Hepatocyte (in vitro differentiated cells): ENCODE data around the gene ZNF770. TPM values are rescaled to one million over a fixed set of nuclear protein-coding genes. Genes with fewer than 3 reads are reported as not detected.
A peak's percentile ranks its signal among the peaks of the same experiment; 100 is the strongest.

Experiments used
- DNase-seq: peaks from one replicate; pipeline ENCODE4 v3.0.0-alpha.2; 2016; ENCODE audit warnings: low spot score
- H2AFZ ChIP-seq: fragments of 200-600 bp; sonication (generic); 2 replicates; pipeline ENCODE4 v1.6.0; 2016; ENCODE audit warnings: antibody characterized with exemption, mild to moderate bottlenecking
- H3K27ac ChIP-seq: fragments of 200-600 bp; sonication (generic); 2 replicates; pipeline ENCODE4 v1.5.1; 2016; ENCODE audit warnings: mild to moderate bottlenecking
- H3K27me3 ChIP-seq: fragments of 200-600 bp; sonication (generic); 2 replicates; pipeline ENCODE4 v1.6.1; 2016
- H3K36me3 ChIP-seq: fragments of 200-600 bp; sonication (generic); replicated peaks from 2 replicates; pipeline ENCODE4 v1.5.1; 2016; ENCODE audit warnings: low read depth; ENCODE audit not compliant: insufficient read depth
- H3K4me1 ChIP-seq: fragments of 200-600 bp; sonication (generic); 2 replicates; pipeline ENCODE4 v1.5.1; 2016; ENCODE audit warnings: mild to moderate bottlenecking, moderate library complexity; ENCODE audit not compliant: insufficient read depth
- H3K4me2 ChIP-seq: fragments of 200-600 bp; sonication (generic); 2 replicates; pipeline ENCODE4 v1.6.0; 2016
- H3K4me3 ChIP-seq: fragments of 200-600 bp; sonication (generic); 2 replicates; pipeline ENCODE4 v1.5.1; 2016; ENCODE audit warnings: mild to moderate bottlenecking
- H3K79me2 ChIP-seq: fragments of 200-600 bp; sonication (generic); 2 replicates; pipeline ENCODE4 v1.6.0; 2017; ENCODE audit warnings: mild to moderate bottlenecking
- H3K9me2 ChIP-seq: fragments of 200-600 bp; sonication (generic); replicated peaks from 2 replicates; pipeline ENCODE4 v1.6.0; 2017; ENCODE audit warnings: mild to moderate bottlenecking; ENCODE audit not compliant: insufficient read depth
- H3K9me3 ChIP-seq: fragments of 200-600 bp; sonication (generic); 2 replicates; pipeline ENCODE4 v1.5.1; 2016; ENCODE audit warnings: low read depth, mild to moderate bottlenecking
- H4K20me1 ChIP-seq: fragments of 200-600 bp; sonication (generic); 2 replicates; pipeline ENCODE4 v1.6.0; 2016; ENCODE audit warnings: mild to moderate bottlenecking; ENCODE audit not compliant: insufficient read depth, poor library complexity, severe bottlenecking
- EZH2 ChIP-seq: fragments of 200-600 bp; sonication (generic); IDR thresholded peaks from 2 replicates; pipeline ENCODE4 v1.6.1; 2016; ENCODE audit warnings: antibody characterized with exemption, mild to moderate bottlenecking, borderline replicate concordance
- EZH2phosphoT487 ChIP-seq: fragments of 200-600 bp; sonication (generic); IDR thresholded peaks from one replicate; pipeline ENCODE4 v1.6.1; 2018; ENCODE audit warnings: antibody characterized with exemption, mild to moderate bottlenecking, low read depth, moderate library complexity; ENCODE audit not compliant: unreplicated experiment, severe bottlenecking
- WGBS: methylation state at CpG from one replicate; pipeline ENCODE4 v1.1.6; 2016; ENCODE audit warnings: low lambda C conversion rate; ENCODE audit errors: missing lambda C conversion rate; 5-methylcytosine and 5-hydroxymethylcytosine counted together
- polyA plus RNA-seq: library from polyadenylated mRNA; unstranded; fragments of >200 nt; fragmentation: Nextera tagmentation; extraction: Ambion mirVana; gene quantifications from 2 replicates; pipeline ENCODE4 v1.2.1, GENCODE V29; 2016
- total RNA-seq: library from RNA; depleted of rRNA; stranded (reverse); fragments of >200 nt; gene quantifications from 2 replicates; pipeline ENCODE4 v1.2.3, GENCODE V29; 2014
- TF ChIP-seq, protein P1 (sequence below): fragments of 200-600 bp; sonication (generic); IDR thresholded peaks from 2 replicates; pipeline ENCODE4 v1.5.1; 2016; ENCODE audit warnings: antibody characterized with exemption, mild to moderate bottlenecking; ENCODE audit not compliant: poor library complexity

Gene ZNF770, protein sequence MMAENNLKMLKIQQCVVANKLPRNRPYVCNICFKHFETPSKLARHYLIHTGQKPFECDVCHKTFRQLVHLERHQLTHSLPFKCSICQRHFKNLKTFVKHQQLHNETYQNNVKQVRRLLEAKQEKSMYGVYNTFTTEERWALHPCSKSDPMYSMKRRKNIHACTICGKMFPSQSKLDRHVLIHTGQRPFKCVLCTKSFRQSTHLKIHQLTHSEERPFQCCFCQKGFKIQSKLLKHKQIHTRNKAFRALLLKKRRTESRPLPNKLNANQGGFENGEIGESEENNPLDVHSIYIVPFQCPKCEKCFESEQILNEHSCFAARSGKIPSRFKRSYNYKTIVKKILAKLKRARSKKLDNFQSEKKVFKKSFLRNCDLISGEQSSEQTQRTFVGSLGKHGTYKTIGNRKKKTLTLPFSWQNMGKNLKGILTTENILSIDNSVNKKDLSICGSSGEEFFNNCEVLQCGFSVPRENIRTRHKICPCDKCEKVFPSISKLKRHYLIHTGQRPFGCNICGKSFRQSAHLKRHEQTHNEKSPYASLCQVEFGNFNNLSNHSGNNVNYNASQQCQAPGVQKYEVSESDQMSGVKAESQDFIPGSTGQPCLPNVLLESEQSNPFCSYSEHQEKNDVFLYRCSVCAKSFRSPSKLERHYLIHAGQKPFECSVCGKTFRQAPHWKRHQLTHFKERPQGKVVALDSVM
- total RNA-seq = 31.2 and 34.8 TPM in 2 replicates
- polyA plus RNA-seq = 32.6 and 32.8 TPM in 2 replicates

DNA sequence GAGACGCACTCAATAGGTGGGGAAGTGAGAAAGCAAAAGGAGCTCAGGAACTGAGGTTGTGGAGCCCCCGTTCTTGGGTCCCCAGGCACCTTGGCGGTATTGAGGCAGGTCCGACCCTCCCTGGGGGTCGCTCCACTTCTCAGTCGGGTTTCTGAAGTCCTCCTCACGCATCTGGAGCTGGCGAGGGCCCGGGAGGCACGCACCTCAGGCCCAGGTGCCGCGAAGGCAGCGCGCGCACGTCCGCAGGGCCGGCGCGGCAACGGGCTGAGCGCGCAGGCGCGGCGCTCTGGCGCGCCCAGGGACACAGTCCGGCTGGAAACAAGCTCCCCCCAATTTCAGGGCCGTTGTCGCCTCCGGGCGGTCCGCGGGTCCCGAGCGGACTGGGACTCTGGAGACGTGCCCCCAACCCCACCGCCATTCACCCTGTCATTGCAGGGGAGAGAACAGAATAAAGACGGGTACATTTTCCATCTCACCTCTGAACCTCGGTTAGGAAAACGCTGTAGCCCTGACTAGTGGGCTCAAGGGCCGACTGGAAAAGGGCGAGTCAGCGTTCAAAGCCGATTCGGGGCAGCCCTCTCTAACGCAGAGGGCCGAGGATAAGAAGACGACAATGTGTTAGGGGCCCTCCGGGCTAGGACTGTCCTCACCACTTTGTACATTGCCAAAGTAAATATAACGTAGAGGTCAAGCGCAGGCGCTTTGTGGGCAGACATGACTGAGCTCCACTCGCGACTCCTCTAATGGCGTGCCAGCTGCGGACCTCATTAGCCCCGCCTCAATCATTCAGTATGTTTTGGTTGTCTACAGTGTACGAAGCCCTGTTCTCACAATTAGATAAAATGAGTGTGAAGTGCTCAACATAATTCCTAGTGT is at the start of gene ZNF770:
TSS of gene ZNF770 (minus strand) at position 261 of the 876 bp plus-strand sequence. CDS start 4,853 bp downstream, outside the sequence.
- peak within 1 kb of the TSS; percentile 94 for H3K4me3 ChIP-seq
- no peaks in the 10 kb centered on the region for H3K27me3 ChIP-seq
- H2AFZ ChIP-seq = peak within 1 kb of the TSS; percentile 100
- H3K4me1 ChIP-seq = peaks cover 21% of the 10 kb centered on the region
- TF ChIP-seq, protein P1, sequence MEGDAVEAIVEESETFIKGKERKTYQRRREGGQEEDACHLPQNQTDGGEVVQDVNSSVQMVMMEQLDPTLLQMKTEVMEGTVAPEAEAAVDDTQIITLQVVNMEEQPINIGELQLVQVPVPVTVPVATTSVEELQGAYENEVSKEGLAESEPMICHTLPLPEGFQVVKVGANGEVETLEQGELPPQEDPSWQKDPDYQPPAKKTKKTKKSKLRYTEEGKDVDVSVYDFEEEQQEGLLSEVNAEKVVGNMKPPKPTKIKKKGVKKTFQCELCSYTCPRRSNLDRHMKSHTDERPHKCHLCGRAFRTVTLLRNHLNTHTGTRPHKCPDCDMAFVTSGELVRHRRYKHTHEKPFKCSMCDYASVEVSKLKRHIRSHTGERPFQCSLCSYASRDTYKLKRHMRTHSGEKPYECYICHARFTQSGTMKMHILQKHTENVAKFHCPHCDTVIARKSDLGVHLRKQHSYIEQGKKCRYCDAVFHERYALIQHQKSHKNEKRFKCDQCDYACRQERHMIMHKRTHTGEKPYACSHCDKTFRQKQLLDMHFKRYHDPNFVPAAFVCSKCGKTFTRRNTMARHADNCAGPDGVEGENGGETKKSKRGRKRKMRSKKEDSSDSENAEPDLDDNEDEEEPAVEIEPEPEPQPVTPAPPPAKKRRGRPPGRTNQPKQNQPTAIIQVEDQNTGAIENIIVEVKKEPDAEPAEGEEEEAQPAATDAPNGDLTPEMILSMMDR = no peak
- TF ChIP-seq EZH2phosphoT487 (no peak), EZH2 (no peak)
- H3K79me2 ChIP-seq = peaks cover 47% of the 10 kb centered on the region
- 2% methylated on average over 60 of the region's 60 CpGs for WGBS
- peak within 1 kb of the TSS; percentile 100 for H3K27ac ChIP-seq
- no peaks in the 10 kb centered on the region for H4K20me1 ChIP-seq
- no peaks in the 10 kb centered on the region for H3K9me3 ChIP-seq
- H3K4me2 ChIP-seq = peak within 1 kb of the TSS; percentile 80
- H3K36me3 ChIP-seq = no peaks in the 10 kb centered on the region
- no peaks in the 10 kb centered on the region for H3K9me2 ChIP-seq
- DNase-seq = peak; percentile 93

DNA sequence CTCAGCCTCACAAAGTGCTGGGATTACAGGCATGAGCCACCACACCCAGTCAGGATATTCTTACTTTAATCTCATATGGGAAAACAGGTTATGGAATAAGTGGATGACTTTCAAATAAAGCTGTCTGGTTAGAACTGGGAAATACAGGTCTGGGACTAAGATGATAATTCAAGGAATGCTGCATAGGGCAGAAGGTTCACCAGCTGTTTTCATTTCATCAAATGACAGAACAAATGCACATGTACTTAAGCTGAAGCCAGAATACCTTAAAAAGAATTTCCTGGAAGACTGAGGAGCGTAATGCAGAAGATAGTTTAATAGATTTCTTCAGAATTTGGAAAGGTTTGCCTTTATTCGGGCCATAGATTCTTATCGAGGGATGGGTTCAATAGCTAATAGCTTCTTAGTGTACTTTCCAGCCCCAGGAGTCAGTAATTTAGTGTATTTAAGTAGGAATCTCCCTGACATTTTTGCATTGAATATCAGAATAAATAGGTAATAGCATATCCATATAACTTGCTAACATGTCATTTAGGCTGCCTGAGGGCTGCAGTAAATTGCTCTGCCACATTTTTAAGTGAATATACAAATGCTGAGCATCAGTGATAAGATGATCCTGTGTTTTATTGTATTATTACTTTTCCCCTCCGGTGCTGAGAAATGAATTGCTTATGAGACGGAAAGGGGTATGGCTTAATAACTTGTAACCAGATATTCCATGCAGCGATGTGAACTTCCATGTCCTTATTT is 40.3 kb upstream of the ZNF770 start:
- Histone ChIP-seq H3K27ac (no peak overlapping the region), H3K79me2 (no peaks in the 10 kb centered on the region), H2AFZ (no peak overlapping the region), H3K4me1 (no peaks in the 10 kb centered on the region), H3K4me3 (no peak overlapping the region), H3K4me2 (no peak overlapping the region), H3K9me3 (no peaks in the 10 kb centered on the region), H4K20me1 (no peaks in the 10 kb centered on the region), H3K36me3 (no peaks in the 10 kb centered on the region), H3K27me3 (no peaks in the 10 kb centered on the region), H3K9me2 (no peaks in the 10 kb centered on the region)
- DNase-seq = no peak
- TF ChIP-seq EZH2 (no peak), EZH2phosphoT487 (no peak)
- TF ChIP-seq, protein P1 = no peak
- 89% methylated on average over 6 of the region's 6 CpGs for WGBS

DNA sequence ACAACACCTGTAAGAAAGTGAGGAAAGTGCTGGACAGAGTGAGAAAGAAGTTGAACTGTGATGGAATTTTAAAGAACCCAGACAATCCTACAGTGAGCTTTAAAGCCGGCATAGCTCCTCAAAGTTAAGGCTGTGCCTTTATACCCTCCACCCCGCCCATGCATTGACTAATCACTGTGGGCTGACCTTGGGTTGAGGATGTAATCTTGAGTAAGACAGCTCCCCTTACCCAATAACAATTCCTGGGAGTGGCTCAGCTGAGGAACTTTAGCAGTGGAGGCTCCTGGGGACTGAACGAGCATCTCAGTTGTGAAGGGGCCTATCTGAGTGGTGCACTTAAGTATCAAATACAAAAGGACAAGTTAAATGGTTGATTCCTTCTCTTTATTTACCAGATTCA is 35.7 kb upstream of the ZNF770 start:
- Histone ChIP-seq H3K9me2 (no peaks in the 10 kb centered on the region), H4K20me1 (no peaks in the 10 kb centered on the region), H3K79me2 (no peaks in the 10 kb centered on the region), H3K27me3 (no peaks in the 10 kb centered on the region), H3K4me1 (no peaks in the 10 kb centered on the region), H3K9me3 (no peaks in the 10 kb centered on the region), H3K27ac (no peak overlapping the region), H3K4me3 (no peak overlapping the region), H3K36me3 (no peaks in the 10 kb centered on the region), H3K4me2 (no peak overlapping the region), H2AFZ (no peak overlapping the region)
- no peak for DNase-seq
- 73% methylated on average over 3 of the region's 3 CpGs for WGBS
- TF ChIP-seq EZH2 = no peak
- TF ChIP-seq, protein P1 = no peak
- no peak for TF ChIP-seq EZH2phosphoT487
